Parathyroid adenoma (tissue), 2 donors: ENCODE measurements around the gene DBH.

Experiments used
- H2AFZ ChIP-seq: fragments of 300-600 bp; sonication (generic); one replicate; pipeline ENCODE4 v1.7.0; 2017; ENCODE audit warnings: antibody characterized with exemption, mild to moderate bottlenecking
- H3K27ac ChIP-seq: fragments of 300-600 bp; sonication (generic); one replicate; pipeline ENCODE4 v1.7.0; 2017
- H3K27me3 ChIP-seq: fragments of 300-600 bp; sonication (generic); one replicate; pipeline ENCODE4 v1.7.0; 2017; ENCODE audit warnings: low read length; ENCODE audit not compliant: control insufficient read depth, insufficient read depth
- H3K36me3 ChIP-seq: fragments of 300-600 bp; sonication (generic); one replicate; pipeline ENCODE4 v1.7.0; 2017; ENCODE audit warnings: low read length; ENCODE audit not compliant: control insufficient read depth, insufficient read depth
- H3K4me1 ChIP-seq: fragments of 300-600 bp; sonication (generic); one replicate; pipeline ENCODE4 v1.7.0; 2017; ENCODE audit warnings: control low read depth
- H3K4me2 ChIP-seq: fragments of 300-600 bp; sonication (generic); one replicate; pipeline ENCODE4 v1.7.0; 2017; ENCODE audit warnings: low read length
- H3K4me3 ChIP-seq: fragments of 300-600 bp; sonication (generic); one replicate; pipeline ENCODE4 v1.7.0; 2017; ENCODE audit warnings: low read depth, low read length
- H3K79me2 ChIP-seq: fragments of 300-600 bp; sonication (generic); one replicate; pipeline ENCODE4 v1.7.0; 2017; ENCODE audit warnings: control low read depth
- H3K9ac ChIP-seq: fragments of 300-600 bp; sonication (generic); one replicate; pipeline ENCODE4 v1.7.0; 2017; ENCODE audit warnings: mild to moderate bottlenecking
- H3K9me3 ChIP-seq: fragments of 300-600 bp; sonication (generic); one replicate; pipeline ENCODE4 v1.7.0; 2017; ENCODE audit warnings: low read length; ENCODE audit not compliant: control insufficient read depth
- TF ChIP-seq, protein P1 (sequence below): fragments of 300-600 bp; sonication (generic); IDR thresholded peaks from one replicate; pipeline ENCODE4 v1.7.0; 2017; ENCODE audit warnings: antibody characterized with exemption, mild to moderate bottlenecking
- donor health status: primary hyperparathyroidism.

The DBH gene

GRCh38 chr9:133683586-133684120 lies 47.5 kb downstream of the DBH start:
- Histone ChIP-seq H3K36me3 (no peaks in the 10 kb centered on the region), H3K9ac (no peak overlapping the region), H3K9me3 (no peaks in the 10 kb centered on the region), H3K4me3 (no peak overlapping the region), H3K4me1 (no peaks in the 10 kb centered on the region), H3K27me3 (no peaks in the 10 kb centered on the region), H3K79me2 (no peaks in the 10 kb centered on the region), H3K4me2 (no peak overlapping the region), H2AFZ (no peak overlapping the region), H3K27ac (no peak overlapping the region)
- TF ChIP-seq, protein P1, sequence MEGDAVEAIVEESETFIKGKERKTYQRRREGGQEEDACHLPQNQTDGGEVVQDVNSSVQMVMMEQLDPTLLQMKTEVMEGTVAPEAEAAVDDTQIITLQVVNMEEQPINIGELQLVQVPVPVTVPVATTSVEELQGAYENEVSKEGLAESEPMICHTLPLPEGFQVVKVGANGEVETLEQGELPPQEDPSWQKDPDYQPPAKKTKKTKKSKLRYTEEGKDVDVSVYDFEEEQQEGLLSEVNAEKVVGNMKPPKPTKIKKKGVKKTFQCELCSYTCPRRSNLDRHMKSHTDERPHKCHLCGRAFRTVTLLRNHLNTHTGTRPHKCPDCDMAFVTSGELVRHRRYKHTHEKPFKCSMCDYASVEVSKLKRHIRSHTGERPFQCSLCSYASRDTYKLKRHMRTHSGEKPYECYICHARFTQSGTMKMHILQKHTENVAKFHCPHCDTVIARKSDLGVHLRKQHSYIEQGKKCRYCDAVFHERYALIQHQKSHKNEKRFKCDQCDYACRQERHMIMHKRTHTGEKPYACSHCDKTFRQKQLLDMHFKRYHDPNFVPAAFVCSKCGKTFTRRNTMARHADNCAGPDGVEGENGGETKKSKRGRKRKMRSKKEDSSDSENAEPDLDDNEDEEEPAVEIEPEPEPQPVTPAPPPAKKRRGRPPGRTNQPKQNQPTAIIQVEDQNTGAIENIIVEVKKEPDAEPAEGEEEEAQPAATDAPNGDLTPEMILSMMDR, result no peak

GRCh38 chr9:133684121-133684935 lies 48.2 kb downstream of the DBH start:
- TF ChIP-seq, protein P1, result no peak
- Histone ChIP-seq H3K27me3 (no peaks in the 10 kb centered on the region), H2AFZ (no peak overlapping the region), H3K9ac (no peak overlapping the region), H3K79me2 (no peaks in the 10 kb centered on the region), H3K4me1 (no peaks in the 10 kb centered on the region), H3K9me3 (no peaks in the 10 kb centered on the region), H3K4me3 (no peak overlapping the region), H3K27ac (no peak overlapping the region), H3K4me2 (no peak overlapping the region), H3K36me3 (no peaks in the 10 kb centered on the region)

GRCh38 chr9:133684936-133685361 lies 48.8 kb downstream of the DBH start:
- Histone ChIP-seq H3K9ac (no peak overlapping the region), H3K27me3 (no peaks in the 10 kb centered on the region), H3K4me3 (no peak overlapping the region), H2AFZ (no peak overlapping the region), H3K36me3 (no peaks in the 10 kb centered on the region), H3K4me2 (no peak overlapping the region), H3K9me3 (no peaks in the 10 kb centered on the region), H3K27ac (no peak overlapping the region), H3K4me1 (no peaks in the 10 kb centered on the region), H3K79me2 (no peaks in the 10 kb centered on the region)
- TF ChIP-seq, protein P1, result no peak

DNA sequence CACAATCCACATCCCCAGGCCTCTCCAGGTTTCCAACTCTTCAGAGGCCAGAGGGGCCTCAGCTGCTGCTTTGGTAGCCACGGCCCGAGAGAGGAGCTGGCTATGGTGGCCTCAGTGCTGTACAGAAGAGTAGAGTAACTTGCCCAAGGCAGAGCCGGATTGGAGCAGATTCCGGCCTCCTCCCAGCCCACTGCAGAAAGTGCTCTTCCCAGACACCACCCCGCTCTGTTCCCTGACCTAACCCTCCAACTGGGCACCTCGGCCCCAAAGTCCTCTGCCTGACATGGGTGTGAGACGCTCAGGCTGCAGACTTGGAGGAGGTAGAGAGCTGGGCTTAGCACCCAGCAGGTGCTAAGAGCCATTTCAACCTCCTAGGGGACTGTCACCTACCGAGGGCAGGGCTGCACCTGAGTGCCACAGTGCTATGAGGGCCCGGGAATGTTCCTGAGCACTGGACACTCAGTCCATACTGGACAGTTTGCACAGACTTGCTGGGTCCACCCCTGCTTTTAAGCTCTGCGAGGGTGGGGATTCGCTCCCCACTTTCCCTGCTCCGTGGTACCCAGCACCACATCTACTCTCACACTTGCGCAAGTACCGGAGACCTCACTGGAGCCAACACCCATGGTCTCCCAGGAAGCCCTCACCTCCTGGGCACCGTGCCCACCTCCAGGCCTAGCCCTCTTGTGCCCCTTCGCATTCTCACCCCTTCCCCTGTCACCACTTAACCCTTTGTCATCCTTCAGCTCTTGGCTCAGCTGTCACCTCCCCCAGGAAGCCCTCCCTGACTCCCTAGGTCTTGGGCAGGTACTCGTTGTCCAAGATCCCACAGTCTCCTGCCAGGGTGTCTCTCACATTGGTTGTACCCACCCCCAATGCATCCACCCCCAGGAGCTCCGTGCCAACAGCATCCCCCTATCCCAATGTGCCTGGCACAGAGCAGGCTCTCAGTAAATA lies 49.8 kb downstream of the DBH start:
- Histone ChIP-seq H3K27ac (no peak overlapping the region), H3K9ac (no peak overlapping the region)

More for the DNA sequence above, 49.8 kb downstream of the DBH start:
- no peaks in the 10 kb centered on the region for H3K9me3 ChIP-seq
- H3K4me1 ChIP-seq, result no peaks in the 10 kb centered on the region
- no peak overlapping the region for H2AFZ ChIP-seq
- TF ChIP-seq, protein P1, result no peak
- H3K36me3 ChIP-seq, result no peaks in the 10 kb centered on the region
- no peaks in the 10 kb centered on the region for H3K27me3 ChIP-seq
- H3K79me2 ChIP-seq, result no peaks in the 10 kb centered on the region
- H3K4me2 ChIP-seq, result no peak overlapping the region
- no peak overlapping the region for H3K4me3 ChIP-seq
